Left lung (tissue), 10 donors: ENCODE results near the gene FBXL17. TPM values are rescaled to one million over a fixed set of nuclear protein-coding genes. Genes with fewer than 3 reads are reported as not detected.

Source experiments
- ATAC-seq: fragments of 200-7000 bp; cut with Tn5 transposase; one replicate; pipeline ENCODE4 v1.9.1; 2020; ENCODE audit warnings: moderate library complexity
- DNase-seq, 4 donors: peaks; one replicate each; pipeline ENCODE4 v3.0.0-alpha.2; 2013 to 2020
- H3K27ac ChIP-seq, 2 donors: fragments of 200-600 bp; sonication (generic) in 1 of 2; one replicate each; pipeline versions ENCODE4 v1.5.0 to v1.8.0; 2020 to 2021
- H3K27me3 ChIP-seq, 2 donors: fragments of 200-600 bp; sonication (generic) in 1 of 2; one replicate each; pipeline versions ENCODE4 v1.5.0 to v1.8.0; 2020 to 2021
- H3K36me3 ChIP-seq, 2 donors: fragments of 200-600 bp; sonication (generic) in 1 of 2; one replicate each; pipeline versions ENCODE4 v1.5.0 to v1.8.0; 2020 to 2021
- H3K4me1 ChIP-seq, 2 donors: fragments of 200-600 bp; one replicate each; pipeline ENCODE4 v1.8.0; 2021
- H3K4me3 ChIP-seq, 2 donors: fragments of 200-600 bp; sonication (generic) in 1 of 2; one replicate each; pipeline versions ENCODE4 v1.5.0 to v1.8.0; 2020 to 2021; ENCODE audit warnings: mild to moderate bottlenecking in 1 of 2
- H3K9me3 ChIP-seq, 2 donors: fragments of 200-600 bp; sonication (generic) in 1 of 2; one replicate each; pipeline versions ENCODE4 v1.5.0 to v1.8.0; 2020 to 2021
- intact Hi-C, 2 donors: fragments of 100-400 bp; cut with DNase I; formaldehyde crosslinking; loops; one replicate each; pipeline versions ENCODE4 v1.11.2 to v1.14.2; 2022
- polyA plus RNA-seq, 6 donors: library from polyadenylated mRNA; unstranded; fragments of 120-200 nt; gene quantifications; one replicate each; pipeline ENCODE4 v1.2.1, GENCODE V29; 2013; ENCODE audit not compliant: insufficient read length in 6 of 6
- total RNA-seq, 2 donors: library from RNA; stranded (reverse); fragmentation: NEBNext Ultra II Directional; extraction: Animal tissue kit (Norgen Biotek cat#: 25700); gene quantifications; one replicate each; pipeline ENCODE4 v1.2.1, GENCODE V29; 2021
- TF ChIP-seq, protein P1 (sequence below), 2 donors: fragments of 200-600 bp; sonication (generic) in 1 of 2; IDR thresholded peaks; one replicate each; pipeline versions ENCODE4 v1.5.0 to v1.8.0; 2021; ENCODE audit warnings: antibody characterized with exemption in 2 of 2
- donor health status: DM: no; HTN: yes; CAD: no.
- donor health status: DM: no; HTN: no; CAD: no.

The FBXL17 gene
- total and polyA plus RNA-seq, 8 donors: 11.8 to 23.8 (median 19.8) TPM

DNA sequence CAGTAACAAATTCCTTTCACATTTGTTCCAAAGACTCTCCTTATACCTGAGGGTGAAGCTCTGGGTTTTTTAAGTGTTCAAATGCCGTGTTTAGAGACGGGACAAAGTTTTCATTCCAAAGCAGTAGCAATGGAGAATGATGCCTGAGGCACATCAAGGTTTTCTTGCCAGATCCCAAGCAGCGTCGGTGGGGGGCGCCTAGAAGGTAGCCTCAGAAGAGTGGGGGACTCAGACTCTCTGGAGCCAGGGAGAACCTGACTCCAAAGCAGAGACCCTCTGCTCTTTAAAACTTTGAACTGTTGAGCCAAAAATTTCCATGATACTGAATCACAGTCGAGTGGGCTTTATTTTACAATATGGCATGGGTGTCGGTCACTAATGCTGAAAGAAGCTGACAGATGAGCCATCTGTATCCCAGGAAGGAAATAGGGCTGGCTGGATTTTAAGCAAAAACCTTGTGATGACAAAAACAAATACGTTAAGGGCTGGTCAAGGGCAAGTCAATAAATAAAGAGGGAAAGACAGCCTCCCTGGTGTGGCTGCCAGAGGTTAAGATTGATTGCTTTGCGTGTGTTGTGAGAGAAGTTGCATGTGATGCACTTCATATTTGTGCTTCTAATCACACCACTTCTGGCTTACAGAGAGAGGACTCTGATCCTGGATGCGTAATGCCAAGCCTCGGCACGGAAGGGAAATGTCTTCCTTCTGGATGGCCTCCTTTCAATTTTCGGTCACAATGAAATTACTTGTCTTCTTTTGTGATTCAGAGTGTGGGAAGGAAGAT, 550.1 kb downstream of the FBXL17 start:
- intact Hi-C loops: no loop called here
- no peak overlapping the region for H3K27ac ChIP-seq
- no peaks in the 10 kb centered on the region for H3K27me3 ChIP-seq
- no peaks in the 10 kb centered on the region for H3K36me3 ChIP-seq
- ATAC-seq (no peak), DNase-seq (no peak)
- TF ChIP-seq, protein P1, sequence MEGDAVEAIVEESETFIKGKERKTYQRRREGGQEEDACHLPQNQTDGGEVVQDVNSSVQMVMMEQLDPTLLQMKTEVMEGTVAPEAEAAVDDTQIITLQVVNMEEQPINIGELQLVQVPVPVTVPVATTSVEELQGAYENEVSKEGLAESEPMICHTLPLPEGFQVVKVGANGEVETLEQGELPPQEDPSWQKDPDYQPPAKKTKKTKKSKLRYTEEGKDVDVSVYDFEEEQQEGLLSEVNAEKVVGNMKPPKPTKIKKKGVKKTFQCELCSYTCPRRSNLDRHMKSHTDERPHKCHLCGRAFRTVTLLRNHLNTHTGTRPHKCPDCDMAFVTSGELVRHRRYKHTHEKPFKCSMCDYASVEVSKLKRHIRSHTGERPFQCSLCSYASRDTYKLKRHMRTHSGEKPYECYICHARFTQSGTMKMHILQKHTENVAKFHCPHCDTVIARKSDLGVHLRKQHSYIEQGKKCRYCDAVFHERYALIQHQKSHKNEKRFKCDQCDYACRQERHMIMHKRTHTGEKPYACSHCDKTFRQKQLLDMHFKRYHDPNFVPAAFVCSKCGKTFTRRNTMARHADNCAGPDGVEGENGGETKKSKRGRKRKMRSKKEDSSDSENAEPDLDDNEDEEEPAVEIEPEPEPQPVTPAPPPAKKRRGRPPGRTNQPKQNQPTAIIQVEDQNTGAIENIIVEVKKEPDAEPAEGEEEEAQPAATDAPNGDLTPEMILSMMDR (IDR thresholded peaks at IDR 0.05): no peak
- no peak overlapping the region for H3K4me3 ChIP-seq
- no peaks in the 10 kb centered on the region for H3K9me3 ChIP-seq
- H3K4me1 ChIP-seq: no peaks in the 10 kb centered on the region

DNA sequence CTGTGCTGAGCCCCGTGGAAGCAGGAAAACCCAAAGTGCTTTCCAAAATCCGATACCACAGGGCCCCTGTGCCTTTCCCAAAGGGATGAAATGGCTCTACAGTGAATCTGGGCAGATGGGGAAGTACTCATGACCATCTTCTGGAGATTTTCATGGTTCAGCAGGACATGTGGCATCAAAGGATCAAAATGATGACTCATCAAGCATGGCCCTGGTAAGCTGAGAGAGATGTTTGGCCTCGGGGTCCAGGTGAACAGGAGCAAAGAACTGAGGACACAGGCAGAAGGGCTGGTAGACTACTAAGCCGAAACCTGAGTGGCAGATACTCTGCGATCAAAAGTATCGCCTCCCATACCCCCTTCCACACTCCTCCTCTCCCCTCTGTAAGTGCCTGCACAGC, 551.1 kb downstream of the FBXL17 start:
- no peak overlapping the region for H3K4me3 ChIP-seq
- intact Hi-C loops: no loop called here
- no peaks in the 10 kb centered on the region for H3K27me3 ChIP-seq
- ATAC-seq (no peak), DNase-seq (no peak)
- no peaks in the 10 kb centered on the region for H3K36me3 ChIP-seq
- no peak overlapping the region for H3K27ac ChIP-seq
- TF ChIP-seq, protein P1 (IDR thresholded peaks at IDR 0.05): no peak
- H3K4me1 ChIP-seq: no peaks in the 10 kb centered on the region
- no peaks in the 10 kb centered on the region for H3K9me3 ChIP-seq

DNA sequence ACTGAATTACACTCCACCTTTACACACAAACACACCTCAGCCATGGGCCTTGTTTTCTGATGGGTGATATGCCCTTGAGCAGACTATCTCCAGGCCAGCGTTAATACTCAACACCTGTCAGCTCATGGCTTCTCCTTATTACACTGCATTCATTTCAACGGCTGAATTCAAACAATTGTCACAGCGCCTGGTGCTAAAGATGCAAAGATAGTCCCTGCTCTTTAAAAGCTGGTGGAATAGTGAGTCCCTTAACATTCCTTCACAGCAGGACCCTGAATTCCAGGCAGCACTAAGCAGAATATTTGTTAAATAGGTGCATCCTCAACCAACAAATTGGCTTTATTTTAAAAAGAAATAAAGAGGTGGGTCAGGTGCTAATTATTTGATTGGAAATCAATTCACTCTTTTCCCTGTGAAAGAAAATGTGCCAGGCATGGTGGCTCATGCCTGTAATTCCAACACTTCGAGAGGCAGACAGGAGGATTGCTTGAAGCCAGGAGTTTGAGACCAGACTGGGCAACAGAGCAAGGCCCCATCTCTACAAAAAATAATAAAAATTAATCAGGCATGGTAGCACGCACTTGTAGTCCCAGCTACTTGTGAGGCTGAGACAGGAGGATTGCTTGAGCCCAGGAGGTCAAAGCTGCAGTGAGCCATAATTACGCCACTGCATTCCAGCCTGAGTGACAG, 555.4 kb downstream of the FBXL17 start:
- no peaks in the 10 kb centered on the region for H3K4me1 ChIP-seq
- H3K27me3 ChIP-seq: no peaks in the 10 kb centered on the region
- no peak overlapping the region for H3K4me3 ChIP-seq
- intact Hi-C loops: no loop called here
- DNase-seq: no peak
- peaks cover 0 to 10% of the 10 kb centered on the region in 2 donors for H3K9me3 ChIP-seq
- H3K27ac ChIP-seq: no peak overlapping the region
- ATAC-seq: no peak
- TF ChIP-seq, protein P1 (IDR thresholded peaks at IDR 0.05): no peak
- no peaks in the 10 kb centered on the region for H3K36me3 ChIP-seq

DNA sequence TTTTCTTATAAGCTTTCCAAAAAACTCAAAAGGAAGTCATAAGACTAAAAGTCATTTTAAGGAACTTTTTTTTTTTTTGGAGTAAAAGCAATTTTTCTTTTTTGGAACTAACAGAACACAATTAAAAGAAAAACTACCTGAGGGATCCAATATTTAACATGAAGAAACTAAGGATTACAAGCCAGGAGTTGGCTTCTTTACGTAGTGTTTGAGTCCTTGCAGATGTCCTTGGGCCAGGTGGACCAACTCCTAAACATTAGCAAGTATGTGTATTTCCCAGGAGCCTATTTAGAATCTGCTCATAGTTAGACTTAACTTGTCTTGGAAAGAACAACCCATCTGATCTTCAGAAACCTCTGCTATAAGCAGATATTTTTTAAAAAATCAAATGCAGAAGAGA, 557.1 kb downstream of the FBXL17 start:
- Histone ChIP-seq H3K27me3 (no peaks in the 10 kb centered on the region), H3K36me3 (no peaks in the 10 kb centered on the region), H3K27ac (no peak overlapping the region), H3K4me3 (no peak overlapping the region), H3K9me3 (peaks cover 0 to 10% of the 10 kb centered on the region in 2 donors), H3K4me1 (no peaks in the 10 kb centered on the region)
- no peak for ATAC-seq
- intact Hi-C loops: no loop called here
- no peak for DNase-seq
- TF ChIP-seq, protein P1 (IDR thresholded peaks at IDR 0.05): no peak

DNA sequence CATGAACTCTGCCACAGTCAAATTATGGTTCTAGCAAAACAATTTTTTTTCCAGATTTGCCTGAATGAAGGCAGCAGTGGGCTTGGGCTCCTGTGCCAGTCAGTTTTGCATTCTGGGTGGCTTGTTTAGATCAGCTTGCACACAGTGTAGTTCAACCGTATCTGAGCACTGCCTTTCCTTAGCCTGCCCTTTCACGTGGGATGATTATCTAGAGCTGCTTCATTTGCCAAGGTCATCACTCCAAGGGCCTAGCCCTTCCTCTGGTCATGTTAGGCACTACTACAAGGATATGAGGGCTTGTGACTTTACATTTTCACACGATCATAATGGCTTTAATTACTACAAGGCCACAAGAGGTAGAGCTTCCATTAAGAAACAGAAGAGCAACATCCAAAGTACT, 560.6 kb downstream of the FBXL17 start:
- Histone ChIP-seq H3K27ac (no peak overlapping the region), H3K9me3 (peaks cover 0 to 10% of the 10 kb centered on the region in 2 donors), H3K27me3 (no peaks in the 10 kb centered on the region), H3K4me1 (no peaks in the 10 kb centered on the region), H3K4me3 (no peak overlapping the region), H3K36me3 (no peaks in the 10 kb centered on the region)
- intact Hi-C loops: no loop called here
- no peak for DNase-seq
- TF ChIP-seq, protein P1 (IDR thresholded peaks at IDR 0.05): no peak
- ATAC-seq: no peak
